Transverse colon (tissue), 4 donors: ENCODE data around the gene CEP63. TPM values are rescaled to one million over a fixed set of nuclear protein-coding genes. Genes with fewer than 3 reads are reported as not detected.

Source experiments
- DNase-seq: peaks from one replicate; pipeline ENCODE4 v3.0.0-alpha.2; 2019
- H3K27ac ChIP-seq, 4 donors: fragments of 200-600 bp; sonication (generic); 2 replicates each; pipeline ENCODE4 v1.5.1; 2016 to 2018; ENCODE audit warnings: inconsistent platforms in 4 of 4
- H3K27me3 ChIP-seq: fragments of 200-600 bp; sonication (generic); 2 replicates; pipeline ENCODE4 v1.5.1; 2017; ENCODE audit warnings: inconsistent platforms
- H3K36me3 ChIP-seq, 4 donors: fragments of 200-600 bp; sonication (generic); 2 replicates each; pipeline ENCODE4 v1.5.1; 2017 to 2019; ENCODE audit warnings: inconsistent platforms in 4 of 4
- H3K4me1 ChIP-seq, 4 donors: fragments of 200-600 bp; sonication (generic); 2 replicates each; pipeline ENCODE4 v1.5.1; 2017 to 2020; ENCODE audit warnings: inconsistent platforms in 4 of 4
- H3K4me3 ChIP-seq, 4 donors: fragments of 200-600 bp; sonication (generic); 1 replicate in 1 of 4; 2 replicates in 3 of 4; pipeline versions ENCODE4 v1.5.1 to v1.6.1; 2017 to 2019; ENCODE audit warnings: inconsistent platforms in 4 of 4
- H3K9me3 ChIP-seq, 2 donors: fragments of 200-600 bp; sonication (generic); 2 replicates each; pipeline ENCODE4 v1.5.1; 2017 to 2019; ENCODE audit warnings: inconsistent platforms in 2 of 2
- EP300 ChIP-seq: sonication (generic); formaldehyde crosslinking; IDR thresholded peaks from one replicate; pipeline ENCODE4 v1.6.1; 2017; ENCODE audit warnings: antibody characterized with exemption, low read depth
- POLR2A ChIP-seq: fragments of 450-650 bp; IDR thresholded peaks from one replicate; pipeline ENCODE4 v1.6.1; 2016; ENCODE audit warnings: antibody characterized with exemption, mild to moderate bottlenecking, moderate library complexity
- POLR2AphosphoS5 ChIP-seq, 3 donors: sonication (generic); formaldehyde crosslinking; IDR thresholded peaks; one replicate each; pipeline ENCODE4 v1.6.1; 2016; ENCODE audit warnings: antibody characterized with exemption in 3 of 3
- WGBS, 2 donors: methylation state at CpG; one replicate each; pipeline ENCODE4 v1.1.5; 2018; ENCODE audit warnings: low coverage in 1 of 2; 5-methylcytosine and 5-hydroxymethylcytosine counted together
- in situ Hi-C, 4 donors: fragments of 200-750 bp; cut with MboI; loops; one replicate each; pipeline versions ENCODE4 v1.15.0 to v1.15.1; 2017; ENCODE audit warnings: low sequenced_read_pairs in 3 of 4, low pct_ligation_motif_present in 1 of 4, low pct_unique_long_range_greater_than_20kb in 1 of 4
- intact Hi-C: fragments of 100-400 bp; cut with DNase I; formaldehyde crosslinking; loops from one replicate; pipeline ENCODE4 v1.15.1; 2023; ENCODE audit warnings: low total_unique reads
- total RNA-seq, 4 donors: library from RNA; depleted of rRNA; stranded (reverse); fragments of >200 nt; gene quantifications; one replicate each; pipeline ENCODE4 v1.1.0, GENCODE V29; 2016
- TF ChIP-seq, protein P1 (sequence below), 5 experiments: fragments of 200-600 bp in 3 of 5; fragments of 450-650 bp in 2 of 5; sonication (generic) in 3 of 5; IDR thresholded peaks; 1 replicate in 2 of 5; 2 replicates in 3 of 5; pipeline ENCODE4 v1.5.1; 2016 to 2017; ENCODE audit warnings: antibody characterized with exemption in 5 of 5, inconsistent platforms in 3 of 5, mild to moderate bottlenecking in 2 of 5, moderate library complexity in 1 of 5

The CEP63 gene
- total RNA-seq, 4 donors from 2014 or later, result 12.1 to 29.2 (median 16.9) TPM

DNA sequence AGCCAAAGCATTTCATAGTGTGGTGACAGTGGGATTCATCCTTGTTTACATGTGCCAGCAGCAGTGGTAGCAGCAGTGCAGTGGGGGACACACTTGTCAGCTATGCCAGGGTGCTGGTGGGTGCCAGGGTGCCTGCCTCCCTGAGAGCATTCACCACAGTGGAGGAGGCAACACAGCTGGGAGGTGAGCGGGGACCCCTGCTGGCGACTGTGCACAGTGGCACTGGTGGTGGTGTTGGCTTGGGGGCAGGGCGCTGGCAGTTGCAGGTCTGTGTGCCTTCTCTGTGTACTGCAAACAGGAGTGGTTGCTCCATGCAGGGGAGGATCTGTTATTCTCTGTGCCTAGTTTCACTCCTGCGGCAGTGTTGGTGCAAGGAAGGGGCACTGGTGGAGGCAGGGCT, 41.2 kb downstream of the CEP63 start:
- intact Hi-C loops, result no loop called here
- no peak overlapping the region for H3K4me3 ChIP-seq
- no peaks in the 10 kb centered on the region for H3K27me3 ChIP-seq
- in situ Hi-C loops, result no loop called here
- H3K9me3 ChIP-seq, result peaks cover 32 to 39% of the 10 kb centered on the region in 2 donors
- no peaks in the 10 kb centered on the region for H3K4me1 ChIP-seq
- TF ChIP-seq, protein P1, sequence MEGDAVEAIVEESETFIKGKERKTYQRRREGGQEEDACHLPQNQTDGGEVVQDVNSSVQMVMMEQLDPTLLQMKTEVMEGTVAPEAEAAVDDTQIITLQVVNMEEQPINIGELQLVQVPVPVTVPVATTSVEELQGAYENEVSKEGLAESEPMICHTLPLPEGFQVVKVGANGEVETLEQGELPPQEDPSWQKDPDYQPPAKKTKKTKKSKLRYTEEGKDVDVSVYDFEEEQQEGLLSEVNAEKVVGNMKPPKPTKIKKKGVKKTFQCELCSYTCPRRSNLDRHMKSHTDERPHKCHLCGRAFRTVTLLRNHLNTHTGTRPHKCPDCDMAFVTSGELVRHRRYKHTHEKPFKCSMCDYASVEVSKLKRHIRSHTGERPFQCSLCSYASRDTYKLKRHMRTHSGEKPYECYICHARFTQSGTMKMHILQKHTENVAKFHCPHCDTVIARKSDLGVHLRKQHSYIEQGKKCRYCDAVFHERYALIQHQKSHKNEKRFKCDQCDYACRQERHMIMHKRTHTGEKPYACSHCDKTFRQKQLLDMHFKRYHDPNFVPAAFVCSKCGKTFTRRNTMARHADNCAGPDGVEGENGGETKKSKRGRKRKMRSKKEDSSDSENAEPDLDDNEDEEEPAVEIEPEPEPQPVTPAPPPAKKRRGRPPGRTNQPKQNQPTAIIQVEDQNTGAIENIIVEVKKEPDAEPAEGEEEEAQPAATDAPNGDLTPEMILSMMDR (IDR thresholded peaks at IDR 0.05), result no peak
- TF ChIP-seq EP300 (no peak), POLR2A (no peak), POLR2AphosphoS5 (IDR thresholded peaks at IDR 0.05) (no peak)
- H3K36me3 ChIP-seq, result peaks cover 0 to 10% (median 3%) of the 10 kb centered on the region in 4 donors
- no peak overlapping the region for H3K27ac ChIP-seq
- WGBS, 2 donors, result 95% methylated on average over 4 of the region's 4 CpGs; no CpG with 5 or more reads in 1 of the 2 donors
- no peak for DNase-seq

- intact Hi-C loops, result no loop called here
- H3K9me3 ChIP-seq, result peaks cover 26 to 32% of the 10 kb centered on the region in 2 donors
- TF ChIP-seq POLR2AphosphoS5 (IDR thresholded peaks at IDR 0.05), result no peak
- TF ChIP-seq POLR2A, result no peak
- no peak for TF ChIP-seq EP300
- TF ChIP-seq, protein P1 (IDR thresholded peaks at IDR 0.05), result no peak
- peaks cover 0 to 13% (median 3%) of the 10 kb centered on the region in 4 donors for H3K36me3 ChIP-seq
- no peak for DNase-seq
- H3K27ac ChIP-seq, result no peak overlapping the region
- in situ Hi-C loops, result no loop called here
- no peaks in the 10 kb centered on the region for H3K4me1 ChIP-seq
- H3K27me3 ChIP-seq, result no peaks in the 10 kb centered on the region
- 97 to 100% methylated on average over 3 to 7 of the region's 7 CpGs for WGBS, 2 donors
- no peak overlapping the region for H3K4me3 ChIP-seq
Observed at GRCh38 chr3:134527538-134528186, 41.8 kb downstream of the CEP63 start.

DNA sequence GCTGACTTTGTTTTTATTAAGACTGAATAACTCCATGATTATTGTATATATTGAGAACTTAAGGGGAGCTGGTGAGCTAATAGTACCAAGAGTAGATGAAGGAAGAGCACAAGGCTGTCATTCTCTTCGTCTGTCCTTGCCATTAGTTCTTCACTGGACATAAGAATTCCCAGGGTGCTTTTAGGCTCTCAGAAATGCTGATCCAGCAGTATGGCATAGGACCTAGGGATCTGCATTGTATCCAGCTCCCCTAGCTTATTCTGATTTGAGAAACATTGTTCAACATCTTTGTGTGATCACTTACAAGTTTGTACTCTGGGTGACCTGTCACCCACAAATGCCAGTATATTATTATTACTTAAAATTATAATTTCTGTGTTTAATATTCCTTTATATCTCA, 47.6 kb downstream of the CEP63 start:
- H3K4me3 ChIP-seq, result no peak overlapping the region
- H3K4me1 ChIP-seq, result no peaks in the 10 kb centered on the region
- no peak overlapping the region for H3K27ac ChIP-seq
- WGBS, 2 donors, result 58 to 82% methylated on average over 1 of the region's 1 CpG
- H3K27me3 ChIP-seq, result no peaks in the 10 kb centered on the region
- no peaks in the 10 kb centered on the region for H3K9me3 ChIP-seq
- DNase-seq, result no peak
- peaks cover 0 to 17% (median 7%) of the 10 kb centered on the region in 4 donors for H3K36me3 ChIP-seq
- intact Hi-C loops, result no loop called here
- TF ChIP-seq, protein P1 (IDR thresholded peaks at IDR 0.05), result no peak
- TF ChIP-seq EP300 (no peak), POLR2A (no peak), POLR2AphosphoS5 (IDR thresholded peaks at IDR 0.05) (no peak)
- in situ Hi-C loops, result no loop called here

GRCh38 chr3:134535186-134535970, 49.5 kb downstream of the CEP63 start:
- Histone ChIP-seq H3K27me3 (no peaks in the 10 kb centered on the region), H3K4me3 (no peak overlapping the region), H3K27ac (no peak overlapping the region), H3K4me1 (no peaks in the 10 kb centered on the region), H3K9me3 (no peaks in the 10 kb centered on the region), H3K36me3 (peaks cover 0 to 17% (median 8%) of the 10 kb centered on the region in 4 donors)
- in situ Hi-C loops, result no loop called here
- no peak for DNase-seq
- no peak for TF ChIP-seq POLR2A
- TF ChIP-seq, protein P1 (IDR thresholded peaks at IDR 0.05), result no peak
- no peak for TF ChIP-seq POLR2AphosphoS5 (IDR thresholded peaks at IDR 0.05)
- intact Hi-C loops, result no loop called here
- 93 to 100% methylated on average over 4 of the region's 4 CpGs for WGBS, 2 donors
